ENCODE results near the gene BEND3. TPM values are rescaled to one million over a fixed set of nuclear protein-coding genes. Genes with fewer than 3 reads are reported as not detected.

The BEND3 gene
- total and polyA plus RNA-seq, 8 donors: 0.58 to 10.4 (median 2.5) TPM

DNA sequence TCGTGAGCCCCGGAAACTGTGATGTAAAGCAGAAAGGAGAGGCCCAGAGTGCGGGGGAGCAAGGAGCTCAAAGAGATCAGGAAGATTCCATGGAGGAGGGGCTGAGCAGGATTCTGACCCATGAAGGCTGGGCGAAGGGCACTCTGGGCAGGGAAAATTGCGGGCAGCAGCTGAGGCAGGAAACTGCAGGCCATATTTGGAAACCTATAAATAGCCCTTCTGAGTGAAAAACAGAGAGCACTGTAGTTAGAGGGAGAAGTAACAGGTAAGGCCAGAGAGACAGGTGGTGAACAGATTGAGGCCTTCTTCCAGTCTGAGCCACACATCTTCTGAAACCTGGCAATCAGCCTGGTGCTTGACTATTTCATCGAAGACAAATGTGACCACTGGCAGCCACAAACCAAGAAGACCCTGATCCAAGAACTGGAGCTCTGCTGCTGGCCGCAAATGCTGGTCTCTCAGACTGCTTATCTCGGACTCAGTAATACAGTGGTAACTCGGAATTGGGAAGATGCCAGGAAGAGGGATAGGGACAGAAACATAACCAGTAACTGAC, 14.1 kb upstream of the BEND3 start:
- Histone ChIP-seq H3K27me3 (no peaks in the 10 kb centered on the region), H3K36me3 (no peaks in the 10 kb centered on the region), H3K4me3 (no peak overlapping the region), H3K4me1 (no peaks in the 10 kb centered on the region), H3K9me3 (no peaks in the 10 kb centered on the region), H3K27ac (no peak overlapping the region)
- intact Hi-C loops (cut with DNase I; ENCODE audit: low total_unique reads): no loop called here
- 58 to 70% (median 61%) methylated on average over 9 of the region's 9 CpGs for WGBS, 5 donors
- peak in 1 of 2 donors; percentile 12 for DNase-seq
- TF ChIP-seq EP300 (IDR thresholded peaks at IDR 0.05) (no peak), POLR2AphosphoS5 (IDR thresholded peaks at IDR 0.05) (no peak), POLR2A (IDR thresholded peaks at IDR 0.05) (no peak), CTCF (IDR thresholded peaks at IDR 0.05) (no peak)

GRCh38 chr6:107128577-107128976, 13.3 kb upstream of the BEND3 start:
- no peak overlapping the region for H3K27ac ChIP-seq
- TF ChIP-seq CTCF (IDR thresholded peaks at IDR 0.05) (no peak), EP300 (IDR thresholded peaks at IDR 0.05) (no peak), POLR2A (IDR thresholded peaks at IDR 0.05) (no peak), POLR2AphosphoS5 (IDR thresholded peaks at IDR 0.05) (no peak)
- no peaks in the 10 kb centered on the region for H3K27me3 ChIP-seq
- H3K9me3 ChIP-seq: no peaks in the 10 kb centered on the region
- DNase-seq: no peak
- no peaks in the 10 kb centered on the region for H3K4me1 ChIP-seq
- WGBS, 5 donors: 64 to 79% (median 72%) methylated on average over 2 of the region's 2 CpGs
- intact Hi-C loops (cut with DNase I; ENCODE audit: low total_unique reads): no loop called here
- H3K4me3 ChIP-seq: no peak overlapping the region
- H3K36me3 ChIP-seq: no peaks in the 10 kb centered on the region

GRCh38 chr6:107128175-107128574, 12.9 kb upstream of the BEND3 start:
- intact Hi-C loops (cut with DNase I; ENCODE audit: low total_unique reads): no loop called here
- Histone ChIP-seq H3K27me3 (no peaks in the 10 kb centered on the region), H3K9me3 (no peaks in the 10 kb centered on the region), H3K27ac (no peak overlapping the region), H3K4me3 (no peak overlapping the region), H3K36me3 (no peaks in the 10 kb centered on the region), H3K4me1 (no peaks in the 10 kb centered on the region)
- WGBS, 5 donors: 90 to 100% (median 91%) methylated on average over 1 of the region's 1 CpG
- no peak for TF ChIP-seq CTCF (IDR thresholded peaks at IDR 0.05)
- TF ChIP-seq EP300 (IDR thresholded peaks at IDR 0.05): no peak
- TF ChIP-seq POLR2A (IDR thresholded peaks at IDR 0.05): no peak
- TF ChIP-seq POLR2AphosphoS5 (IDR thresholded peaks at IDR 0.05): no peak
- no peak for DNase-seq

- no peak overlapping the region for H3K4me3 ChIP-seq
- H3K36me3 ChIP-seq: no peaks in the 10 kb centered on the region
- 88 to 94% (median 92%) methylated on average over 5 of the region's 5 CpGs for WGBS, 5 donors
- no peaks in the 10 kb centered on the region for H3K9me3 ChIP-seq
- intact Hi-C loops (cut with DNase I; ENCODE audit: low total_unique reads): no loop called here
- H3K27me3 ChIP-seq: no peaks in the 10 kb centered on the region
- no peaks in the 10 kb centered on the region for H3K4me1 ChIP-seq
- no peak overlapping the region for H3K27ac ChIP-seq
- DNase-seq: no peak
- TF ChIP-seq CTCF (IDR thresholded peaks at IDR 0.05) (no peak), POLR2AphosphoS5 (IDR thresholded peaks at IDR 0.05) (no peak), POLR2A (IDR thresholded peaks at IDR 0.05) (no peak), EP300 (IDR thresholded peaks at IDR 0.05) (no peak)
Measured at GRCh38 chr6:107125771-107126170, 10.5 kb upstream of the BEND3 start.

Measured in stomach (tissue), 9 donors.